Pulmonary artery endothelial cell (primary cell): ENCODE data around the gene FETUB. TPM values are rescaled to one million over a fixed set of nuclear protein-coding genes. Genes with fewer than 3 reads are reported as not detected.
"Not testable (repeated sequence)": the region's sequence is repeated elsewhere in the genome, so short reads cannot be mapped to it uniquely, and the experiment has no call there.

Experiments
- DNase-seq: peaks from one replicate; pipeline ENCODE4 v3.0.0-alpha.2; 2011; ENCODE audit warnings: low read depth, low spot score
- total RNA-seq: library from RNA; depleted of rRNA; stranded (reverse); fragments of >200 nt; gene quantifications from 2 replicates; pipeline ENCODE4 v1.2.3, GENCODE V29; 2014

FETUB gene
- total RNA-seq, 1 donor from 2014 or later = not detected

DNA sequence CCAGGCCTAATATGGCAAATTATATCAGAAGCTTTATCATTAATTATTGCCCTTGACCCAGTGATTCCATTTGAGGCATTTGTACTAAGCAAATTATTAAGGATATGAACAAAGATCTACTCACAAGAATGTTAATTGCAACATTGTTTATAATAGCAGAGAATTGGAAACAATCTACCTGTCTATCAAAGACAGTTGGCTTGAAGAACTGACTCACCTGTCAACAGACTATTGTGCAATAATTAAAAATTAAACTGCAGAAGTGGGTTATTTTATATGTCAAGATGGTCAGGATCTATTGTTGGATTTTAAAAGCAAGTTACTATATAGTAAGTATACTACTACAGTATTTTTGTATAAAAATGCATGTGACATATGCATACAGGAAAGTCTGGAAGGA lies 6.7 kb upstream of the FETUB start:
- DNase-seq = no peak

DNA sequence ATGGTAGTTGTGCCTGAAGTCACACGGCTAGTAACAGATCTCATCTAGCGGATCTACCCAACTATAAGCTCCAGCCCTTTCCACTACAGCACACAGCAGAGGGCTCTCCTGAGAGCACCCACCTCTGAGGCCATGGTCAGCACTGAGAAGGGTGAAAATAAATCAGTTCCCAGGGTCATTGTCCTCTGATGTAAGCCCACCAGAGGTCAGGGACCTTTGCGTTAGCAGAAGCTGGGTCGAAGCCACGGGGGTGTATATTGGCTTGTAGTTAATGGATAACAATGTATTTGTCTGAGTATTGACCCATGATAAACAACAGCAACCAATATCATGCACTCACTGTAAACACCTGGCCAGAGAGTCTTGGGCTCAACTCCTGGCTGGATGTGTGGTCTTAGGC lies 6.0 kb upstream of the FETUB start:
- DNase-seq = not testable (repeated sequence)

DNA sequence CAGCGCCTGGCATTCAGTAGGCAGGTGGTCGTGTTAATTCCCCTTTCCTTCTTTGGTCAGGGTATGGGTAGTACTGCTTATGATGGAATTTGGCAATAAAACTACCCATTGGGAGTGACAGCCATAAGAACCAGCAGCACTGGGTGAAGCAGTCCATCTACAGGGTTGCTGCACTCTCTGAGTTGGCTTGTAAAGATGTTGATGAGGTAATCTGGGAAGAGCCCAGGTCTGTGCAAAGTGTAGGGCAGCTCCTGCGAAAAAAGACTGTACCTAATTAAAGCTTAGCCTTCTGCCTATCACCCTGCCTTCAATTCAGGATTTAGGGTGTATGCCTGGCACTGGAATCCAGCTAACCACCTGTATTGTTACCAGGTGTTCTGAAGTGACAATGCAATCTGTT lies 4.7 kb upstream of the FETUB start:
- DNase-seq = no peak

DNA sequence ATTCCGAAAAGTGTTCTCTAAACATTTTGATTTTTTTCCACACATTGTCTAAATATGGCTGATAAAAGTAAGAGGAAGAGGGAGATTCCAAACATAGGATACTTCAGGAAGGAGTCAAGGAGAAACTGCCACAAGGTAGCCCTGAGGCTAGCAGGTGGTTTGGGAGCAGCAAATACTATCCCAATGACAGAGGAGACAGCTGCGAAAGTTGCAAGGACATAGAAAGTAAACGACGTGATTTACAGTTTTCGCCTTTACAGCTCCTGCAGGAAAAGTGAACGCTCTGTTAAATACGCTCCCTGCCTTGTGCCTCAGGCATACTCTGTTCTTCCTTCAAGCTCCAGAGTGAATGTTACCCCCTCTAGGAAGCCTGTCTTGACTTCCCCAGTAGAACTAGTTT lies 3.7 kb upstream of the FETUB start:
- no peak for DNase-seq

DNA sequence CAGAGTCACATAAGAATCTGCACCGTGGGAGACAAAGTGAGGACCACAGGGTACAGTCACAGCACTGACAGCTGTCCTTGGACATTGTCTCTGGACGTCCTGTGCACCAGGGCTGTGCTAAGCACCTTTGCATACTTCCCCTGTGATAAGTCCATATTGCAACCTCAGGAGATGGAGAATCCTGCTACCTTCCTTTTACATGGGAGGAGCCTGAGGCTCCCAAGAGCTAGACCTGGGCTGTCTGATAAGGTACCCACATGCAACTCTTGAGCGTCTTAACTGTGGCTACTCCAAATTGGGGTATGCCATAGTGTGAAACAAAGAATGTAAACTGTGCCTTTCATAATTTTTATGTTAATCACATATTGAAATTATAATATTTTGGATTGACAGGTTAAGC lies 2.5 kb upstream of the FETUB start:
- no peak for DNase-seq

DNA sequence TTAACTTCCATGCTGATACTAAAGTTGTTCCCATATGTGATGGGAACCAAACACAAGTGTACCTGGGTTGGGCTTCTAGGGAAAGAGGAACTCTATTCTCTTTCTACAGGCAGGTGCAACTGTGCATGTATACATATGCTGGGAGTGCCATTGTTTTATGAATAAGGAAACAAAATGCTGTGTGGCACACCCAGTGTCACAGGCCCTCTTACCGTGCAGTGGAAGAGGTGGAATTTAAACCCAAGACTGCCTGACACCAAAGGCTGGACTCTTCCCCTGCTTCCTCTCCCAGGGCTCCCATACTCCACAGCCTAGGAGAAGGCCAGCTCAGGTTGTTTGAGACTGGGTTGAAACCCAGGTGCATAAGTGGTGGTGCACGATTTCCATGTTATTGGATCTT lies 1.9 kb upstream of the FETUB start:
- no peak for DNase-seq

DNA sequence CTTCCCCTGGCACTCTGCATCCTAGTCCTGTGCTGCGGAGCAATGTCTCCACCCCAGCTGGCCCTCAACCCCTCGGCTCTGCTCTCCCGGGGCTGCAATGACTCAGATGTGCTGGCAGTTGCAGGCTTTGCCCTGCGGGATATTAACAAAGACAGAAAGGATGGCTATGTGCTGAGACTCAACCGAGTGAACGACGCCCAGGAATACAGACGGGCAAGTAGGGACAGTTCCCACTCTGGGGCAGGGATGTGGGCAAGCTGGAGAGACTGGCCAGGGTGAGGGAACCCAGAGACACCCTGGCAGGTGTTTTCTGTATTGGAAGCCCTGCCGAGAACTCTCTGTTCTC lies 247 bp downstream of the FETUB start:
- no peak for DNase-seq

DNA sequence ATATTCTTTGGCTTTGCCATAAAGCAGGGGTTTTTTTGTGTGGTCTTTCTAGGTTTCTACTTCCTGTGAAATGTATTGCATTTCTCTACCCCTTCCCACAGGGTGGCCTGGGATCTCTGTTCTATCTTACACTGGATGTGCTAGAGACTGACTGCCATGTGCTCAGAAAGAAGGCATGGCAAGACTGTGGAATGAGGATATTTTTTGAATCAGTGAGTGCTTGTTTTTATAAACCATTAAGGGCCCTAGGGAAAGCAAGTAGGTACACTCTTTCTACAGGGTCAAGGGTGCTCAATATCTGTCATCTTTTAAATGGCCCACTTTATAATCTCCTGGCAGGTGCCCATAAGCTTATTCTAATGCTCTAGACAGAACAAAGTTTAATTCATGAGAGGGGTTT lies 730 bp downstream of the FETUB start:
- DNase-seq = no peak

DNA sequence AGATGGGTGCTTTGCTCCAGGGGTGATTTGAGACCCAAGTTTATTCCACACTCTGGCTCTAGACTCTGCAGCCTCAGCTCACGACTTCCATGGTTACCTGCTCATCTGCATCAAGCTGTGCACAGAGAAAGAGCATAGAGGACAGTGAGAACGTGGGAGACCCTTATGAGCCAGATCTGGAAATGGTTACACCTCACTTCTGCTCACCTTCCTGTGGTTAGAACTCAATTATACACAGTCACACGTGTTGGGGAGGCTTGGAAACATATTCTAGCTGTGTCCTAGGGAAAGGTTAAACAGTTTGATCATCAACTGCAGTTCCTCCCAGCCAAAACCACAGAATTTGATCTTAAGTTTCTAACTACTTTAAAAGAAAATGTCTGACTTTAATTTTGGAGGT lies 1.8 kb downstream of the FETUB start:
- no peak for DNase-seq

DNA sequence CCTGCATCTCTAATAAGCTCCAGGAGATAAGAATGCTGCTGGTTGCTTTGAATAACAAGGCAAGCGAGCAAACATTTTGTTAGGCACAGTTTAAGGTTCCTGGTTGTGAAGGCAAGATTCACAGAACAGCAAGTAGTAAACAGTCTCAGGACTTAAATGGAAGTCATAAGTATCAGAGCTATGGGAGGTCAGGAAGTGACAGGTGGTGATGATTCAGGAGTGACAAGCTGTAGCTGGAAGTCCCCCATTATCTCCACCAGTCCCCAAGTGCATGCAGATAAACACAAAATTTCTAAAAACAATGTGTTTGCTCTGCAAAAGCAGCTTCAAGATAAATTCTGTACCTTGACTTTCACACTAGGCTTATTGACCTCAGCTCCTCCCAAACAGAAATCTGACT lies 3.3 kb downstream of the FETUB start:
- no peak for DNase-seq

DNA sequence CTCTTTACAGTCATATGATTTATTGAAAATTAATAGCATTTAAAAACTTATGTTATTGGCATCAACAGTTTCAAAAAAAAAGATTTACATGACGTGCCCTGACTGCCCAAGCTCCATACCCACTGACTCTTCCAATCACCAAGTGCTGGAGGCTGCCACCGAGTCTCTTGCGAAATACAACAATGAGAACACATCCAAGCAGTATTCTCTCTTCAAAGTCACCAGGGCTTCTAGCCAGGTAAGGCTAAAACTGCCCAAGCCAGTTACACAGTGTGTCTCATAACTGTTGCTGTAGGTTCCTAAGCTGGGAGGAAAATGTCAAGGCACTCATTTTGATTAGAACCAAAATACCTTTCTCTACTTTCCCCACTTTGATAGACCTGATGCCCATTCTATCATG lies 4.5 kb downstream of the FETUB start:
- no peak for DNase-seq

DNA sequence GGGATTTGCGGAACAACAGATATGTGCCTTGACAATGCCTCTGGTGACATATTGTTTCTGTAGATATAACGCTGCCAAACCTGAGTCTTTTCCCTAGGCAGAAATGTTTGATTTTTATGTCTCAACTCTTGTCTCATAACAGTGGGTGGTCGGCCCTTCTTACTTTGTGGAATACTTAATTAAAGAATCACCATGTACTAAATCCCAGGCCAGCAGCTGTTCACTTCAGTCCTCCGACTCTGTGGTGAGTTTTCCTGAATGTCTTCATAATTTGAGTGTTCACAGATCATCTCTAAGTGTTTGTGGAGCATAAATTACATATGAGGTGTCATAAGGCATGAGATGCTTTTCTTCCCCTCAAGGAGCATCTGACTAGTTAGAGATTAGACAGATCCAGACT lies 5.9 kb downstream of the FETUB start:
- DNase-seq = no peak

DNA sequence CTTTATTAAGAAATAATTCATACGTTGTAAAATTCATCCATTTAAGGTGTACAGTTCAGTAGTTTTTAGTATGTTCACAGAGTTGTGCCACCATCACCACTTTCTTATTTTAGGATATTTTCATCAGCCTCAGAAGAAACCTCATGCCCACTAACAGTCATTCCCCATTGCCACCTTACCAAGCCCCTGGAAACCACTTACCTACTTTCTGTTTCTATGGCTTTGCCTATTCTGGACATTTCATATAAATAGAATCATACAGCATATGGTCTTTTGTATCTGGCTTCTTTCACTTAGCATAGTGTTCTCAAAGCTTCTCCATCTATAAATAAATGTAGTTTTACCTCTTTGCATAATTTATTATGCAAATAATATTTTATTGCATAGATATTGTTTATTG lies 6.6 kb downstream of the FETUB start:
- no peak for DNase-seq

DNA sequence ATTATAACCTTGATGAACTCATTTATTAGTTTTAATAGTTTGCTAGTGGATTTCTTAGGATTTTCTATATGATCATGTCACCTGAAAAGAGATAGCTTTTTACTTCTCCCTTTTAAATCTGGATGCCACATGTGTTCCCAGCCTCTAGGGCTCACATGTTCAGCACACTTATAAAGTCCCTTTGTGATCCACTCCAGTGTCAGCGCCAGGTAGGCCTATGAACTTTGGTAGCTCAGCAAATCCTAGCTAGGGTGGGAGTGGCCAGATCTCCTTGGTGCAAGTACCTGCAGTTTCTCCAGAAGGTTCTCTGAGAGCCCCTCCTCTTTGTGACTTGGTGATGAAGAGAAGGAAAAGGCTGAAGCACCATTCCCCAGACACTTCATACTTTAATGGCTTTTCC lies 8.7 kb downstream of the FETUB start:
- DNase-seq = no peak

DNA sequence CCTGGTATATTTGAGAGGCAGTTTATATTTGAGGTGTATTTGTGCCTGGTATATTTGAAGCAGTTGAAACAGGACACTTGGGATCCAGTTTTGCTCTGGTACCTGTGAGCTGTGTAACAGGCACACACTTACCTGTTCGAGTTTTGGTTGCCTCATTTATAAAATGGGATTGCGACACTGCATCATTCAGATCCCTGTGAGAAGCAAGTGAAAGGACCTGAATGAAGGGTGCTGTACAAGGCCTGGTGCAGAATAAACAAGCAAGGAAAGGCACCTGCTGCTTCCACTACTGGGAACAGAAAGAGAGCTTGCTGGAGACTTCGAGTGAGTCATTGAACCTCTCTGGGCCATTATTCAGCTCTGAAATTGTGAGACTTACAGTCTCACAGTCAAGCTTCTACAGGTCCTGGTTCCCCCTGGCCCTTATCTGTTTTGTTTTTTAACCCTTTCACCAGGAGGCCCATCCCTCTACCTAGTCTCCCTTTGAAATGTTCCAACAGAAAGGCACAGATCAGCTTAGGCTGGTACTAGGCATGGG lies 11.5 kb downstream of the FETUB start:
- DNase-seq = no peak

DNA sequence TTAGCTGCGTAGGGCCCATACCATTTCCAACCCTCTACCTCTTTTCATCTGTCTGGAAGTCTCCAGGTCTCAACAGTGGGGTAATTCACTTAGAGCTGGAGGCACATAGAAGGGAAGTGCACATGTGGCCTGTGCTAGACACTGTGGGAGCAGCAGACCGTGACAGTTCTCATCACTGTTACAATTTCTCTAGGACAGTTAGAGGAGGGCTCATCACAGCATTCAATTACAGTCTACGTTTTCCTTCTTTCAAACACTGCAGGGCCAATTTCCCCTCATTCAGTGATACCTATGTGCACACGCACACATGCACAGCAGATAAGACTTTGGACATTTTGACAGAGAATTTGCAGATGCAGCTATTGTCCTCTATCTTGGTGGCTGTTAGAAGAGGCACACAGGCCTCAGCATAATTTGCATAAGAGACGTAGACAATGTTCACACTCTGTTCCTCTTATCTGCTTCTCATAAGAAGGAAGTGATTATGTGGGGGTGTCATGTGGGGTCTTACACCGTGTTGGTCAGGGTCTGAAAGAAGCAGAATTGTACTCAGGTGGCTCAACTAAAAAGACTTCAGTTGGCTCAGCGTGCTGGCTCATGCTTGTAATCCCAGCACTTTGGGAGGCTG lies 13.0 kb downstream of the FETUB start:
- DNase-seq = no peak

DNA sequence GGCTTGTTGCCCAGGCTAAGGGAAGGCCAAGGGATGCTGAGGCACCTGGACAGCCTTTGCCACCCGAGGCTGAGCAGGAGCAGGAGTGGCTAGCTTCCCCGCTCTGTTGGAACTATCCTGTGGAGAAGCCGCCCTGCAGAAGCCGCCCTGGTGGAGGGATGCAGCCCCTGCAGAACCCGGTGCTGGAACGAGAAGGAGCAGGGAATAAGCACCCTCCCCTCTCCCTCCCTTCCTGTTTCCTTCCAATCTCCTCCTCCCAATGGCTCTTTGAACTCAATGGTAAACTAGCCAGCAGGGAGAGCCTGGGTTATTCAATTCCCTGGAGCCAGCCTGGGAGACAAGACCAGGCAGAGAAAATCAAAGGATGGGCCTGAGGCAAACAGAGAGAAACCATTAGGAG lies 13.8 kb downstream of the FETUB start:
- DNase-seq = no peak

DNA sequence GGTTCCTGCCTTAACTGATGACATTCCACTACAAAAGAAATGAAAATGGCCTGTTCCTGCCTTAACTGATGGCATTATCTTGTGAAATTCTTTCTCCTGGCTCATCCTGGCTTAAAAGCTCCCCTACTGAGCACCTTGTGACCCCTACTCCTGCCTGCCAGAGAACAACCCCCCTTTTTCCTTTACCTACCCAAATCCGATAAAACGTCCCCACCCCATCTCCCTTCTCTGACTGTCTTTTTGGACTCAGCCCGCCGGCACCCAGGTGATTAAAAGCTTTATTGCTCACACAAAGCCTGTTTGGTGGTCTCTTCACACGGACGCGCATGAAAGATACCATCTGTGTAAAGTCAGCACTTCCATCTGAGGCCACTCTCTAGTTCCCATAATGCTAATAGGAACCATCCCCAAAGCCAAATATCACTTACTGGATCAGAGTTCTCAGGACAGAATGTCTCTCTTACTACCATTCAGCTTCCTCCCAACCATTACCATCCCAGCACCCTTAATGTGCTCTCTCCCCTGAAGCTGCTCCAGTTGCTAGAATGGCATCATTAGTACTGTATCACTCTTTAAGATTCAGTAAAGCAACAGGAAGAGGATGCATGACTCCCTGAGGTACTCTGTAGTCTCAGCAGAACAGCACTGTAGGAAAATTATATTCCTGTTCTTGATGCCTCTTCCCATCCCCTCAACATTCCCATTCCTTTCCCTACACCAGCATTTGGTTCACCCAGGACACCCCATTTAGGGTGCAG lies 23.3 kb downstream of the FETUB start:
- DNase-seq = no peak

DNA sequence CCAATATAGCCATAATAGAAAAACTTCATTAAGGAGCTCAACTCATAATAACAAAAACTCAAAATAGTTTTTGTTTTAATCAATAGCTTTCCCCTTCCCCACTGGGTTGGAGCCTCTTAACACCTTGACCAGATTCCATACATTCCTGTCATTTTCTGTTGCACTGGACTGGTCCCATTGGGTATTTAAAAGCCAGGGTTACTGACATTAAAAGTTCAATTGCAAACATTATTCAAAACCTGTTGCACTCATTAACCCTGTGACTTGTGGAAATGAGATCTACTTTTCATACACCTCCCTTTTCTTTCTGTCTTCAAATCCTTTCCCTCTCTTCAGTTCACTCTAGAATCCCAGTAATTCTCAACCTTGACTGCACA lies 23.9 kb downstream of the FETUB start:
- no peak for DNase-seq

DNA sequence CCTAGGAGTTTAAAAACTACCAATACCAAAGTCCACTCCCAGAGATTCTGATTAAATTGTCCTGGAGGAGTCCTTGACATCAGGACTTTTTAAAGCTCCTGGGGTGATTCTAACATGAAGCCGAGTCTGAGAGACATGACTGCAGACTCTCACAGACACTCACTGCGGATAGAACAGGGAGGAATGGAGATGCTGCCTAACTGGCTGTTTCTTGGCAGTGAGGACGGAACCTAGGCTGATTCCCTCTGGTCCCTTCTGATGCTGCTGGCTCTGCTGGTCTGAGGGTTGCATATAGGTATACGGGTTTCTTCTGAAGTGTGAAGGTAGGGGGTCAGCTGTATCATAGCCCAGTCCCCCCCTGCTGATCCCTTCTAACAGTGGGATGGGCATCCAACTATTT lies 24.3 kb downstream of the FETUB start:
- DNase-seq = no peak

DNA sequence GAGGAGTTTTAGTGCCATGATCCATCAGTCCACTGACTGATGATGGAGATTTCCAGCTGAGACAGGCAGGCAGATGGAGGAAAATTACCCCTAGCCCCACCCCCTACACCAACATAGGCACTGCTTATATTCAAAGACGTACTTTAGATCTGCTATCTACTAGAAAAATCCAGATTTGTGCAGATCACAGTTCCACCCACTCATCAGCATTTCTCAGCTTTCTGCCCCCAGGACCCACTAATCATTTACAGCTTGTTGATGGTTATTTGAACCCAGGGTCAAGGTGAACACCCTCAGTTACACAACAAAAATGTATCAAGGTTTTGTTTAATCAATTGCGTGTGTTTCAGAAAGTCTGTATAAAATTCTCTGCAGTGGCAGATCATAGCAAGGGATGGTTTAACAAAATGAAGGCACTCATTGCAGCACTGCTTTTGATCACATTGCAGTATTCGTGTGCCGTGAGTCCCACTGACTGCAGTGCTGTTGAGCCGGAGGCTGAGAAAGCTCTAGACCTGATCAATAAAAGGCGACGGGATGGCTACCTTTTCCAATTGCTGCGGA lies 25.5 kb downstream of the FETUB start, which contains the start of gene HRG:
Gene HRG (plus strand): TSS at position 390 of the 564 bp plus-strand sequence. CDS start 18 bp downstream, at position 408.
- no peak for DNase-seq

DNA sequence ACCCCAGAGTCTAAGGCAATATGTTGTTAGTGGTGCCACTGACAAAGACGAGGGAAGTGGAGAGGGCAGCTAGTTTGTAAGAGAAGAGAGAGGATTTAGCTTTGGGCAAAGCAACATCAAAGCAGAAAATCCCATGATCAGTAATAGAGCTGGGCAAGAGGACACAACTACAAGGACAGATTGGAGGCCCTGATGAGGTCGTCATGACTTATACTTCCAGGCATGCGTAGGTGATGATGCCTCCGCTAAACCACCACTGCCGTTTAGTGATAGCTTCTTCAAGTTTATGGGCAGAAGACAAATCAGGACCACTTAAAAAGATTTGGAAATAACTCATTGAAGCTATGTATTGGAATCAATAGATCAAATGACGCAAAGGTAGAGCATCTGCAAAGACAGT lies 28.2 kb downstream of the FETUB start:
- no peak for DNase-seq
